PC-3 (cell line): ENCODE results near the gene CCDC122. TPM values are rescaled to one million over a fixed set of nuclear protein-coding genes. Genes with fewer than 3 reads are reported as not detected.

Experiments
- ATAC-seq: fragments of 200-7000 bp; cut with Tn5 transposase; 2 replicates; pipeline ENCODE4 v1.9.1; 2020; ENCODE audit warnings: mild to moderate bottlenecking, moderate library complexity
- BruUV-seq: library from RNA; stranded (reverse); fragments of 400-500 nt; replicated peaks from 2 replicates; lab custom pipeline; 2021; lab: Mats Ljungman, UMichigan
- CTCF ChIA-PET: fragments of 300-600 bp; sonication (Branson Sonifier 250); formaldehyde crosslinking; loops from one replicate; lab custom pipeline; 2022; ENCODE audit warnings: antibody characterized with exemption; lab: Charles Lee
- POLR2A ChIA-PET: fragments of 300-600 bp; sonication (Branson Sonifier 250); formaldehyde crosslinking; loops from one replicate; lab custom pipeline; 2022; ENCODE audit warnings: antibody characterized with exemption; ENCODE audit not compliant: unreplicated experiment; lab: Charles Lee
- DNase-seq: peaks from one replicate; pipeline ENCODE4 v3.0.0-alpha.2; 2015
- H2AFZ ChIP-seq: fragments of 300-600 bp; sonication (generic); 2 replicates; pipeline ENCODE4 v1.6.0; 2016; ENCODE audit warnings: antibody characterized with exemption, low read length
- H3F3A ChIP-seq: fragments of 300-600 bp; sonication (generic); one replicate; pipeline ENCODE4 v1.6.0; 2017; ENCODE audit warnings: antibody characterized with exemption, low read length, control low read depth, mild to moderate bottlenecking; ENCODE audit not compliant: unreplicated experiment
- H3K27ac ChIP-seq: fragments of 300-600 bp; sonication (generic); 2 replicates; pipeline ENCODE4 v1.5.1; 2016; ENCODE audit warnings: mild to moderate bottlenecking, low read length
- H3K27me3 ChIP-seq: fragments of 300-600 bp; sonication (generic); 2 replicates; pipeline ENCODE4 v1.6.1; 2016; ENCODE audit warnings: low read length, mixed read lengths
- H3K36me3 ChIP-seq: fragments of 300-600 bp; sonication (generic); 2 replicates; pipeline ENCODE4 v1.6.1; 2016; ENCODE audit warnings: low read depth, mixed run types, low read length, mixed read lengths
- H3K4me1 ChIP-seq: fragments of 300-600 bp; sonication (generic); 2 replicates; pipeline ENCODE4 v1.5.1; 2016; ENCODE audit warnings: low read length; ENCODE audit not compliant: insufficient read depth
- H3K4me2 ChIP-seq: fragments of 300-600 bp; sonication (generic); 2 replicates; pipeline ENCODE4 v1.6.0; 2016; ENCODE audit warnings: low read length
- H3K4me3 ChIP-seq: fragments of 300-600 bp; sonication (generic); 2 replicates; pipeline ENCODE4 v1.5.1; 2016; ENCODE audit warnings: mild to moderate bottlenecking, low read length, mixed read lengths
- H3K79me2 ChIP-seq: fragments of 300-600 bp; sonication (generic); 2 replicates; pipeline ENCODE4 v1.6.1; 2017; ENCODE audit warnings: low read length, mixed read lengths
- H3K9ac ChIP-seq: fragments of 300-600 bp; sonication (generic); 2 replicates; pipeline ENCODE4 v1.6.0; 2016; ENCODE audit warnings: mild to moderate bottlenecking, low read length
- H3K9me2 ChIP-seq: fragments of 300-600 bp; sonication (generic); replicated peaks from 2 replicates; pipeline ENCODE4 v1.6.1; 2016; ENCODE audit warnings: mixed run types, low read length, mixed read lengths
- H3K9me3 ChIP-seq: fragments of 300-600 bp; sonication (generic); 2 replicates; pipeline ENCODE4 v1.6.1; 2016; ENCODE audit warnings: low read length, mixed read lengths
- H4K20me1 ChIP-seq: fragments of 300-600 bp; sonication (generic); 2 replicates; pipeline ENCODE4 v1.6.1; 2016; ENCODE audit warnings: low read length, mixed read lengths
- CTCF ChIP-seq: fragments of 300-600 bp; sonication (generic); conservative IDR thresholded peaks from 2 replicates; pipeline ENCODE4 v1.5.1; 2017; ENCODE audit warnings: antibody characterized with exemption, low read depth, mild to moderate bottlenecking, low read length
- EZH2 ChIP-seq: fragments of 300-600 bp; sonication (generic); IDR thresholded peaks from one replicate; pipeline ENCODE4 v1.6.1; 2017; ENCODE audit warnings: antibody characterized with exemption, mild to moderate bottlenecking, low read length; ENCODE audit not compliant: unreplicated experiment
- EZH2phosphoT487 ChIP-seq: fragments of 300-600 bp; sonication (generic); IDR thresholded peaks from 2 replicates; pipeline ENCODE4 v1.6.1; 2018; ENCODE audit warnings: mild to moderate bottlenecking, antibody characterized with exemption, low read length, borderline replicate concordance
- intact Hi-C: fragments of 100-400 bp; cut with micrococcal nuclease; formaldehyde crosslinking; loops from 2 replicates; pipeline ENCODE4 v1.9.0; 2023
- total RNA-seq: library from RNA; depleted of rRNA; stranded (reverse); fragments of >200 nt; gene quantifications from 2 replicates; pipeline ENCODE4 v1.2.3, GENCODE V29; 2014

Gene CCDC122
- total RNA-seq, 1 experiment from 2014 or later = 4.6 TPM

GRCh38 chr13:43874504-43875092, 4.9 kb downstream of the CCDC122 start:
- peaks cover 18% of the 10 kb centered on the region for H3K79me2 ChIP-seq
- ATAC-seq = no peak
- H3K27me3 ChIP-seq = no peaks in the 10 kb centered on the region
- H3K36me3 ChIP-seq = no peaks in the 10 kb centered on the region
- H3K4me3 ChIP-seq = no peak overlapping the region
- no peak overlapping the region for H3K27ac ChIP-seq
- ChIA-PET CTCF (no interaction called here), POLR2A (no interaction called here)
- no peaks in the 10 kb centered on the region for H3F3A ChIP-seq
- BruUV-seq = no TSS peak
- no peaks in the 10 kb centered on the region for H3K9me3 ChIP-seq
- DNase-seq = peak; percentile 45
- no peak overlapping the region for H3K9ac ChIP-seq
- H3K4me1 ChIP-seq = peaks cover 40% of the 10 kb centered on the region
- intact Hi-C loops = loop anchor here (5.0 to 10.0 kb wide), 4 partner anchors 570 to 1037 kb away; no protein-coding TSS in a partner anchor
- TF ChIP-seq CTCF = peak; percentile 60
- no peak for TF ChIP-seq EZH2
- no peaks in the 10 kb centered on the region for H3K9me2 ChIP-seq
- no peak overlapping the region for H2AFZ ChIP-seq
- no peak overlapping the region for H3K4me2 ChIP-seq
- no peaks in the 10 kb centered on the region for H4K20me1 ChIP-seq

- Histone ChIP-seq H3K27ac (no peak overlapping the region), H3K9ac (no peak overlapping the region), H4K20me1 (no peaks in the 10 kb centered on the region), H3K9me2 (no peaks in the 10 kb centered on the region), H3K4me3 (no peak overlapping the region), H3K36me3 (no peaks in the 10 kb centered on the region), H3K4me2 (no peak overlapping the region), H3K4me1 (peaks cover 25% of the 10 kb centered on the region), H3K9me3 (no peaks in the 10 kb centered on the region), H2AFZ (no peak overlapping the region), H3K79me2 (no peaks in the 10 kb centered on the region), H3K27me3 (no peaks in the 10 kb centered on the region), H3F3A (no peaks in the 10 kb centered on the region)
- DNase-seq (no peak), ATAC-seq (no peak)
- no peak for TF ChIP-seq CTCF
- no peak for TF ChIP-seq EZH2
- TF ChIP-seq EZH2phosphoT487 = no peak
- BruUV-seq = no TSS peak
- intact Hi-C loops = loop anchor here (5.0 to 10.0 kb wide), 3 partner anchors 567 to 1035 kb away; no protein-coding TSS in a partner anchor
- CTCF ChIA-PET = no interaction called here
- POLR2A ChIA-PET = no interaction called here
These were observed 7.4 kb downstream of the CCDC122 start for GRCh38 chr13:43872181-43872580.

DNA sequence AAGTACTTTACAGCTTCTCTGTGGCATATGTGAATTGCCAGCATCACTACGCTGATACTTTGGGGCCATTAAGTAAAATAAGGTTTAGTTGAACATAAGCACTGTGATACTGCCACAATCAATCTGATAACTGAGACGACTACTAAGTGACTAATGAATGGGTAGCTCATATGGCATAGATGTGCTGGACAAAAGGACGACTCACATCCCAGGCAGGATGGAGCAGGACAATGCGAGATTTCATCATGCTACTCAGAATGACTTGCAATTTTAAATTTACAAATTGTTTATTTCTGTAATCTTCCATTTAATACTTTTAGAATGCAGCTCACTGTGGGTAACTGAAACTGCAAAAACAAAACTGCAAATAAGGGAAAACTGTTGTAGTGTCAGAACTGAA, 13.6 kb downstream of the CCDC122 start:
- no peaks in the 10 kb centered on the region for H3K79me2 ChIP-seq
- no peaks in the 10 kb centered on the region for H3K9me3 ChIP-seq
- peaks cover 16% of the 10 kb centered on the region for H3K4me1 ChIP-seq
- H3K27me3 ChIP-seq = no peaks in the 10 kb centered on the region
- intact Hi-C loops = no loop called here
- peak overlapping the region; percentile 76 for H3K27ac ChIP-seq
- ATAC-seq (peak; percentile 79), DNase-seq (peak; percentile 60)
- CTCF ChIA-PET = no interaction called here
- POLR2A ChIA-PET = no interaction called here
- no peak for TF ChIP-seq EZH2
- TF ChIP-seq CTCF = no peak
- TF ChIP-seq EZH2phosphoT487 = no peak
- no peaks in the 10 kb centered on the region for H3K36me3 ChIP-seq
- H2AFZ ChIP-seq = peak overlapping the region; percentile 31
- H3K4me2 ChIP-seq = peak overlapping the region; percentile 23
- no peak overlapping the region for H3K4me3 ChIP-seq
- H3K9ac ChIP-seq = peak overlapping the region; percentile 52
- no TSS peak for BruUV-seq
- H3F3A ChIP-seq = no peaks in the 10 kb centered on the region
- no peaks in the 10 kb centered on the region for H3K9me2 ChIP-seq
- H4K20me1 ChIP-seq = no peaks in the 10 kb centered on the region
